GM12878 (cell line): ENCODE measurements around the gene PPP1CA. TPM values are rescaled to one million over a fixed set of nuclear protein-coding genes. Genes with fewer than 3 reads are reported as not detected.

Experiments
- BRCA1 ChIP-seq: IDR thresholded peaks from 2 replicates; pipeline ENCODE4 v1.6.1; 2011; ENCODE audit warnings: low read depth, low read length, improper control_type of control experiment
- CBX3 ChIP-seq: fragments of 200-600 bp; sonication (generic); IDR thresholded peaks from 2 replicates; pipeline ENCODE4 v1.6.1; 2016; ENCODE audit warnings: low read depth, borderline replicate concordance
- CHD2 ChIP-seq: IDR thresholded peaks from 2 replicates; pipeline ENCODE4 v1.6.1; 2011; ENCODE audit warnings: low read depth, low read length, improper control_type of control experiment, borderline replicate concordance
- CREB1 ChIP-seq: IDR thresholded peaks from 2 replicates; pipeline ENCODE4 v1.6.1; 2012; ENCODE audit warnings: low read depth, mild to moderate bottlenecking, inconsistent platforms
- CTCF ChIP-seq, 3 experiments: IDR thresholded peaks in 2 of 3; conservative IDR thresholded peaks in 1 of 3; 2 replicates each; pipeline ENCODE4 v1.5.1; 2011; ENCODE audit warnings: low read depth in 3 of 3, low read length in 3 of 3, mild to moderate bottlenecking in 3 of 3, control low read depth in 2 of 3, moderate library complexity in 2 of 3, inconsistent platforms in 1 of 3, mixed read lengths in 1 of 3; ENCODE audit not compliant: control insufficient read depth in 2 of 3, insufficient read depth in 1 of 3; ENCODE audit errors: extremely low read depth in 1 of 3
- DPF2 ChIP-seq: fragments of 450-650 bp; IDR thresholded peaks from 2 replicates; pipeline ENCODE4 v1.6.1; 2017; ENCODE audit warnings: mild to moderate bottlenecking
- EP300 ChIP-seq, 2 experiments: fragments of 150-350 bp in 1 of 2; IDR thresholded peaks; 2 replicates each; pipeline ENCODE4 v1.6.1; 2011 to 2012; ENCODE audit warnings: low read depth in 2 of 2, low read length in 2 of 2, borderline replicate concordance in 1 of 2, improper control_type of control experiment in 1 of 2, inconsistent platforms in 1 of 2; ENCODE audit not compliant: control insufficient read depth in 1 of 2
- EZH2 ChIP-seq: IDR thresholded peaks from 2 replicates; pipeline ENCODE4 v1.6.1; 2012; ENCODE audit warnings: low read depth, mild to moderate bottlenecking, control low read depth, inconsistent platforms, low read length, borderline replicate concordance; ENCODE audit not compliant: control insufficient read depth
- GATAD2B ChIP-seq: fragments of 450-650 bp; conservative IDR thresholded peaks from 2 replicates; pipeline ENCODE4 v1.6.1; 2017; ENCODE audit warnings: low read depth, mild to moderate bottlenecking, moderate library complexity
- HDGF ChIP-seq: fragments of 450-650 bp; IDR thresholded peaks from 2 replicates; pipeline ENCODE4 v1.6.1; 2016; ENCODE audit warnings: antibody characterized with exemption
- IKZF2 ChIP-seq, 2 experiments: fragments of 450-650 bp; IDR thresholded peaks; 2 replicates each; pipeline ENCODE4 v1.6.1; 2017; ENCODE audit warnings: mild to moderate bottlenecking in 2 of 2, moderate library complexity in 2 of 2
- IRF4 ChIP-seq: IDR thresholded peaks from 2 replicates; pipeline ENCODE4 v1.6.1; 2011; ENCODE audit warnings: low read depth, low read length
- LARP7 ChIP-seq: fragments of 450-650 bp; IDR thresholded peaks from 2 replicates; pipeline ENCODE4 v1.6.1; 2017; ENCODE audit warnings: mild to moderate bottlenecking
- NBN ChIP-seq: fragments of 450-650 bp; IDR thresholded peaks from 2 replicates; pipeline ENCODE4 v1.6.1; 2016
- NR2C1 ChIP-seq: fragments of 450-650 bp; IDR thresholded peaks from 2 replicates; pipeline ENCODE4 v1.6.1; 2017; ENCODE audit warnings: antibody characterized with exemption, mild to moderate bottlenecking, moderate library complexity
- NR2C2 ChIP-seq: IDR thresholded peaks from 2 replicates; pipeline ENCODE4 v1.6.1; 2011; ENCODE audit warnings: borderline replicate concordance, low read depth; ENCODE audit not compliant: control insufficient read depth, insufficient read length
- PML ChIP-seq: IDR thresholded peaks from 2 replicates; pipeline ENCODE4 v1.6.1; 2012; ENCODE audit warnings: low read length, inconsistent platforms
- POLR2AphosphoS5 ChIP-seq: IDR thresholded peaks from 2 replicates; pipeline ENCODE4 v1.6.1; 2011; ENCODE audit warnings: mild to moderate bottlenecking, low read length, inconsistent platforms
- RUNX3 ChIP-seq: IDR thresholded peaks from 2 replicates; pipeline ENCODE4 v1.6.1; 2012; ENCODE audit warnings: low read length, inconsistent platforms
- SIX5 ChIP-seq: IDR thresholded peaks from 2 replicates; pipeline ENCODE4 v1.6.1; 2011; ENCODE audit warnings: mild to moderate bottlenecking, low read depth, low read length, moderate library complexity; ENCODE audit not compliant: severe bottlenecking
- SMAD5 ChIP-seq: IDR thresholded peaks from 2 replicates; pipeline ENCODE4 v1.6.1; 2016; ENCODE audit warnings: antibody characterized with exemption, low read depth
- SMARCA5 ChIP-seq: fragments of 450-650 bp; IDR thresholded peaks from 2 replicates; pipeline ENCODE4 v1.6.1; 2017; ENCODE audit warnings: mild to moderate bottlenecking
- SMC3 ChIP-seq: IDR thresholded peaks from 2 replicates; pipeline ENCODE4 v1.6.1; 2011; ENCODE audit warnings: low read length, improper control_type of control experiment, borderline replicate concordance
- SUZ12 ChIP-seq: fragments of 200-600 bp; sonication (generic); IDR thresholded peaks from one replicate; pipeline ENCODE4 v1.6.1; 2018; ENCODE audit warnings: antibody characterized with exemption, mild to moderate bottlenecking; ENCODE audit not compliant: unreplicated experiment
- TARDBP ChIP-seq: IDR thresholded peaks from 2 replicates; pipeline ENCODE4 v1.6.1; 2016; ENCODE audit warnings: borderline replicate concordance
- USF1 ChIP-seq: IDR thresholded peaks from 2 replicates; pipeline ENCODE4 v1.6.1; 2011; ENCODE audit warnings: borderline replicate concordance, low read depth, mild to moderate bottlenecking, moderate library complexity, mixed read lengths, low read length; ENCODE audit not compliant: insufficient read depth; ENCODE audit errors: extremely low read length
- ZNF217 ChIP-seq: fragments of 450-650 bp; IDR thresholded peaks from 2 replicates; pipeline ENCODE4 v1.6.1; 2017; ENCODE audit warnings: antibody characterized with exemption, mild to moderate bottlenecking
- polyA plus RNA-seq, 11 experiments: library from polyadenylated mRNA; depleted of rRNA in 4 of 11; unstranded in 6 of 11; stranded (reverse) in 5 of 11; fragments of >200 nt; fragmentation: Nextera tagmentation in 4 of 11; fragmentation: Illumina TruSeq in 1 of 11; extraction: Ambion mirVana in 4 of 11; extraction: Trizol in 1 of 11; gene quantifications; 1 replicate in 1 of 11; 2 replicates in 10 of 11; pipeline versions ENCODE4 v1.2.1 to v1.2.3, GENCODE V29; 2011 to 2016; ENCODE audit warnings: inconsistent platforms in 2 of 11, missing spikeins in 2 of 11, low read depth in 1 of 11
- total RNA-seq, 4 experiments: library from RNA; depleted of rRNA in 3 of 4; stranded (reverse); fragments of >200 nt in 3 of 4; fragmentation: Illumina TruSeq in 1 of 4; extraction: Trizol in 1 of 4; gene quantifications; 2 replicates each; pipeline versions ENCODE4 v1.2.1 to v1.2.3, GENCODE V29; 2013 to 2021
- TF ChIP-seq, protein P1 (sequence below): IDR thresholded peaks from 2 replicates; pipeline ENCODE4 v1.6.1; 2011; ENCODE audit warnings: low read depth, mild to moderate bottlenecking, low read length, moderate library complexity, borderline replicate concordance; ENCODE audit errors: extremely low read depth
- TF ChIP-seq, protein P2 (sequence below): IDR thresholded peaks from 2 replicates; pipeline ENCODE4 v1.6.1; 2012; ENCODE audit warnings: low read length, inconsistent platforms

PPP1CA gene
- total and polyA plus RNA-seq, 10 of the 15 experiments (the other 5 are each of a cell fraction or from before 2014, with no cell fraction given): 26.4 to 458 (median 240) TPM

DNA sequence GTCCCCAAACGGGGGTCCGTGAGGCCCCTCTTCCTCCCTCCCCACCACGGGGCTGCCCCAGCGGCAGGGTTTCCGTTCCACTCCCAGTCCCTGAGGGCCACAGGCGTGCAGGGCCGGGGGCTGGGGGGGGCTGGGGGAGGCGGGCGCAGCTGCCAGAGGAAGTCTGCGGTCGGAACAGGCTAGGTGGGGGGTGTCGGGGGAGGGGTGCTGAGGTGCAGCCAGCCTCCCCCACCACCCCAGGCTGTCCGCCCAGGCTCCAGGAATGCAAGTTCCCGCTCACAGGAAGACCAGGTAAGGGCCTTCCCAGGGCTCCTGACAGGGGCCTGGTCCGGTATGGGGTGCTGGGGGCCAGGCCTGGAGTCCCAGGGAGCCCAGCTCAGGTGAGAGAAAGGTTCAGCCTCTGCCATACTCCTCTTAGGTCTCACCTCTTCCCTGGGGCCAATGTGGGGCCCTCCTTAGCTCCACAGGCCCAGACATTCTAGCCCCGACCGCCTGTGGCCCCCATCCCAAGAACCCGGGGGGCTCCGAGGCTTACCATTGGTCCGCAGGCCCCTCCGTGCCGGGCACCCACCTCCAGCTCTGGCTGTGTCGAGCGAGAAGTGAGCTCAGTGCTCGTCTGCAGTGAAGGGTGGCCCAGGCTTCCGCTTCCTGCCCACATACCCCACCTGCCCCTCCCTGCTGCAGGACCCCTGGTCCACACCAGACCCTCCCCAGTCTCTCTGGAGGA lies 35.6 kb upstream of the PPP1CA start, which contains the start of gene PTPRCAP (continued):
- no peak for TF ChIP-seq CREB1
- no peak for TF ChIP-seq PML
- TF ChIP-seq EP300 (IDR thresholded peaks at IDR 0.05; ENCODE audit: borderline replicate concordance in 1 of 2, control insufficient read depth in 1 of 2, low read depth in 2 of 2, low read length in 2 of 2): peak in 1 of 2 experiments; percentile 3; a peak in 2 of 4 replicates
- peak; percentile 51; the same call in 1 of the 2 replicates for TF ChIP-seq GATAD2B
- TF ChIP-seq ZNF217: no peak
- no peak for TF ChIP-seq EZH2
- TF ChIP-seq SMARCA5: no peak
- TF ChIP-seq NR2C1: no peak
- no peak for TF ChIP-seq CBX3
- TF ChIP-seq SIX5: no peak
- TF ChIP-seq, protein P1, sequence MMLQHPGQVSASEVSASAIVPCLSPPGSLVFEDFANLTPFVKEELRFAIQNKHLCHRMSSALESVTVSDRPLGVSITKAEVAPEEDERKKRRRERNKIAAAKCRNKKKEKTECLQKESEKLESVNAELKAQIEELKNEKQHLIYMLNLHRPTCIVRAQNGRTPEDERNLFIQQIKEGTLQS: no peak
- TF ChIP-seq, protein P2, sequence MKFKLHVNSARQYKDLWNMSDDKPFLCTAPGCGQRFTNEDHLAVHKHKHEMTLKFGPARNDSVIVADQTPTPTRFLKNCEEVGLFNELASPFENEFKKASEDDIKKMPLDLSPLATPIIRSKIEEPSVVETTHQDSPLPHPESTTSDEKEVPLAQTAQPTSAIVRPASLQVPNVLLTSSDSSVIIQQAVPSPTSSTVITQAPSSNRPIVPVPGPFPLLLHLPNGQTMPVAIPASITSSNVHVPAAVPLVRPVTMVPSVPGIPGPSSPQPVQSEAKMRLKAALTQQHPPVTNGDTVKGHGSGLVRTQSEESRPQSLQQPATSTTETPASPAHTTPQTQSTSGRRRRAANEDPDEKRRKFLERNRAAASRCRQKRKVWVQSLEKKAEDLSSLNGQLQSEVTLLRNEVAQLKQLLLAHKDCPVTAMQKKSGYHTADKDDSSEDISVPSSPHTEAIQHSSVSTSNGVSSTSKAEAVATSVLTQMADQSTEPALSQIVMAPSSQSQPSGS: no peak
- 0 out of 2 replicates have a peak, but pooled peaks have one; percentile 23 for TF ChIP-seq HDGF
- TF ChIP-seq SUZ12: no peak
- TF ChIP-seq BRCA1: no peak
- TF ChIP-seq NR2C2: no peak
- TF ChIP-seq TARDBP: 0 out of 2 replicates have a peak, but pooled peaks have one; percentile 46
- TF ChIP-seq SMAD5: peak; percentile 87
- peak; percentile 79 for TF ChIP-seq CHD2
- no peak for TF ChIP-seq LARP7
- TF ChIP-seq CTCF (IDR thresholded peaks at IDR 0.05 in 2 of 3, conservative IDR thresholded peaks at IDR 0.05 in 1 of 3; ENCODE audit: control insufficient read depth in 2 of 3, extremely low read depth in 1 of 3, insufficient read depth in 1 of 3, low read depth in 3 of 3, low read length in 3 of 3): no peak
- peak; percentile 15 to 31; a peak in 3 of 4 replicates for TF ChIP-seq IKZF2 (IDR thresholded peaks at IDR 0.05)
- no peak for TF ChIP-seq USF1
- TF ChIP-seq RUNX3: no peak
- peak; percentile 64 for TF ChIP-seq DPF2
- peak; percentile 45; the same call in 1 of the 2 replicates for TF ChIP-seq NBN
- TF ChIP-seq SMC3: no peak
- no peak for TF ChIP-seq IRF4
- TF ChIP-seq POLR2AphosphoS5: peak; percentile 97
